IMR-90 (cell line): ENCODE results near the gene MKS1.

ENCODE experiments used
- BHLHE40 ChIP-seq: fragments of 150-350 bp; IDR thresholded peaks from 2 replicates; pipeline ENCODE4 v1.6.1; 2016; ENCODE audit warnings: mild to moderate bottlenecking, low read depth, low read length
- CTCF ChIP-seq: conservative IDR thresholded peaks from 2 replicates; pipeline ENCODE4 v1.5.1; 2012; ENCODE audit warnings: mild to moderate bottlenecking, low read depth, low read length, improper control_type of control experiment
- MAFK ChIP-seq: IDR thresholded peaks from 2 replicates; pipeline ENCODE4 v1.6.1; 2012; ENCODE audit warnings: low read depth, low read length, improper control_type of control experiment

DNA sequence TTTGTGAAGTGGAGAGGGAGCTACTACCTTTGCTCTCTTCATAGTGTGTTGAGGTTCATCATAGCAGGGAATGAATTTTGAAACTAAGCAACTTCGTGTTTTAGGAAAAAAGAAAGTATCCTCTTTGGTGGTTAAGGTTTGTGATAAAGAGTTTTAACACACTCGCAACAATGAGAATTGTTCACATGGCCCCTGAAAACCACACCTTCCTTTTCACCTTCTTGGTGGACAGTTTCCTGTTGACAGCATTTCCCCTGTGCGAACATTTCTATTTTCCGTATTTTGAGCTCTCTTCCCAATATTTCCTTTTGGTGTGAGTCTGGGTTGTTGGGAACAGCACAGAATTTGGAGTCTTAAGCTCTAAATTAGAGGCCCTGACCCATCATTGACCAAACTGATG lies 48.4 kb downstream of the MKS1 start:
- TF ChIP-seq BHLHE40 (no peak), CTCF (no peak), MAFK (no peak)
